Activated T-helper 2 cell treated with anti-CD3 and anti-CD28 coated beads, Interferon-gamma antibody, Interleukin-2, Interleukin-4, amounts not matched to agents 10 μg/mL and 5 μg/mL and 100 μg/mL, durations not matched to agents 14 hours and 24 hours and 36 hours (primary cell): Measurements from ENCODE around the gene FRY. TPM values are rescaled to one million over a fixed set of nuclear protein-coding genes. Genes with fewer than 3 reads are reported as not detected.

Experiments used
- DNase-seq: peaks from one replicate; pipeline ENCODE4 v3.0.0; 2021; ENCODE audit warnings: low spot score
- H3K27ac Mint-ChIP-seq: one replicate; pipeline ENCODE4 v1.8.0; 2021; ENCODE audit warnings: mixed read lengths
- H3K27me3 Mint-ChIP-seq: one replicate; pipeline ENCODE4 v1.8.0; 2021; ENCODE audit warnings: low read depth, mixed read lengths
- H3K36me3 Mint-ChIP-seq: one replicate; pipeline ENCODE4 v1.8.0; 2021; ENCODE audit warnings: low read depth, mixed read lengths
- H3K4me1 Mint-ChIP-seq: one replicate; pipeline ENCODE4 v1.8.0; 2021; ENCODE audit warnings: low read depth, mixed read lengths
- H3K4me3 Mint-ChIP-seq: one replicate; pipeline ENCODE4 v1.8.0; 2021; ENCODE audit warnings: low read depth, mild to moderate bottlenecking, moderate library complexity, mixed read lengths
- H3K9me3 Mint-ChIP-seq: one replicate; pipeline ENCODE4 v1.8.0; 2021; ENCODE audit warnings: mixed read lengths
- intact Hi-C: fragments of 100-400 bp; cut with micrococcal nuclease; formaldehyde crosslinking; loops from one replicate; pipeline ENCODE4 v1.15.1; 2023
- total RNA-seq: library from RNA; stranded (reverse); gene quantifications from 2 replicates; pipeline ENCODE4 v1.2.3, GENCODE V29; 2022

FRY gene
- total RNA-seq, 1 donor from 2014 or later: 3.7 TPM

DNA sequence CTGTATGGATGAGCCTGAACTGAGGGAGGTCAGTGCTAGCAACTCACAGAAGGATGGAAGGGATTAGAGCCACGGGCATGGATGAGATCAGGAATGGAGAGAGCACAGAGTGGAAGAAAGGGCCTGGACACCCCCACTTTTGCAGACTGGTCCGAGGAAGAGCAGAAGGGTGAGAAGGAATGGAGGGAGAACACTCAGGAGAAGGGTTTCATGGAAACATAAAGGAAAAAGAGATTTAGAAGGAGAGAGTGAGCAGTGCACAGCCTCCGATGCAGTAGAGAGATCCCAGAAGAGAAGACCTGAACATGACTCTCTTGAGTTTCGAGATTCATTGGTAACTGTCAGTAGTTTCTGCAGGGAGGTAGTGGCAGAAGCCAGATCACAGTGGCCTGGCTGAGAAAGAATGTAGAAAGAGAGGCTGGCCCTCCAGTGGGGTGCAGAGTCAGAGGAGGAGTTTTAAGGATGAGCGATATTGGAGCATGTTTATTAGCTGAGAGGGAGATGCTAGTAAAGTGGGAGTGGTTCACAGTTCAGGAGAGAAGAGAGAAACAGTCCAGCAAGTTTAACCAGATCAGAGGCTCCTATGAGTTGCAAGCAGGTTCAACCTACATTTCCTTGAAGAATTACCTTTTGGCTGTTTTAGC is 174.6 kb downstream of the FRY start:
- Mint-ChIP-seq H3K9me3 (no peaks in the 10 kb centered on the region), H3K27me3 (no peaks in the 10 kb centered on the region), H3K4me1 (no peaks in the 10 kb centered on the region), H3K27ac (no peak overlapping the region), H3K36me3 (no peaks in the 10 kb centered on the region), H3K4me3 (no peak overlapping the region)
- intact Hi-C loops: no loop called here
- DNase-seq: no peak

GRCh38 chr13:32208860-32209259 is 177.3 kb downstream of the FRY start:
- DNase-seq: no peak
- H3K4me1 Mint-ChIP-seq: no peaks in the 10 kb centered on the region
- no peaks in the 10 kb centered on the region for H3K9me3 Mint-ChIP-seq
- no peaks in the 10 kb centered on the region for H3K27me3 Mint-ChIP-seq
- peaks cover 4% of the 10 kb centered on the region for H3K36me3 Mint-ChIP-seq
- intact Hi-C loops: no loop called here
- no peak overlapping the region for H3K4me3 Mint-ChIP-seq
- no peak overlapping the region for H3K27ac Mint-ChIP-seq

GRCh38 chr13:32209652-32210051 is 178.1 kb downstream of the FRY start:
- H3K27me3 Mint-ChIP-seq: no peaks in the 10 kb centered on the region
- H3K9me3 Mint-ChIP-seq: no peaks in the 10 kb centered on the region
- peaks cover 8% of the 10 kb centered on the region for H3K36me3 Mint-ChIP-seq
- no peak overlapping the region for H3K27ac Mint-ChIP-seq
- H3K4me3 Mint-ChIP-seq: no peak overlapping the region
- no peaks in the 10 kb centered on the region for H3K4me1 Mint-ChIP-seq
- intact Hi-C loops: no loop called here
- DNase-seq: no peak

DNA sequence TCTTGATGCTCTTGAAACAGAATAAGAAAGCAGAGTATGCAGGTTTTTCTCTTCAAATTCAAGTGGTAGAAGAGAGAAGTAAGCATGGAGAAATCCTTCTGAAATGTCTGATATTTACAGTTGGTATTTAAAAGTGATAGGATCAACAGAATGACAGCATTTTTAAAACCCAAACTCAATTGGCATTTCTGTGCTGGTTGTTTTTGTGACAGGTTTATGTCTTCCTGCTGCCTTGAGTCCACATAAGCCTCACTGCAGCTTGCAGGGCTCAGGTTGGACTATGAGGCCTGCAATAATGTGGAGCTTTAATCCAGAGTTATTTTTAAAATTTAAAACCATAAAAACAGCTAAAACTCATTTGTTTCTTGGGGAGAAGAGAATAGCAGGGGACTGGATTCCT is 178.5 kb downstream of the FRY start:
- no peak overlapping the region for H3K4me3 Mint-ChIP-seq
- H3K9me3 Mint-ChIP-seq: no peaks in the 10 kb centered on the region
- H3K4me1 Mint-ChIP-seq: no peaks in the 10 kb centered on the region
- intact Hi-C loops: no loop called here
- no peak for DNase-seq
- no peak overlapping the region for H3K27ac Mint-ChIP-seq
- no peaks in the 10 kb centered on the region for H3K27me3 Mint-ChIP-seq
- H3K36me3 Mint-ChIP-seq: peaks cover 8% of the 10 kb centered on the region

DNA sequence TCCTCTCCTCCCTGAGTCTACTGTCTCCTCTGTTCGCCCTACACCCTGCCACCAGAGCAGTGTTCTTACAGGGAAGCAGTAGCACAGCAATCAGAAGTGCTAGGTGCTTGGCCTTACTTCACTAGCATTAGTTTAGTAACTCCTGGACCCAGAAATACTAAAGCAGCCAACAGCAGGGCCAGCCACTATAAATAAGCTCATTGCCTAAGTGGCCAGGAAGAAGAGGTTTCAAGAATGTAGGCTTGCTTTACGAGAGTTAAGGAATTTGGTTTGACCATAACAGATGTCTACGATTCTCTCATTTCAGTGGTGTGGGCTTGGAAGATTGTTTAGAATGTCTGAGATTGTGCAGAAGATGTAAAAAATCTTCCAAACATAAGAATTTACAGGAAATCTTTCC is 180.2 kb downstream of the FRY start:
- H3K27me3 Mint-ChIP-seq: no peaks in the 10 kb centered on the region
- no peak overlapping the region for H3K27ac Mint-ChIP-seq
- H3K4me3 Mint-ChIP-seq: no peak overlapping the region
- H3K9me3 Mint-ChIP-seq: no peaks in the 10 kb centered on the region
- peaks cover 8% of the 10 kb centered on the region for H3K36me3 Mint-ChIP-seq
- intact Hi-C loops: no loop called here
- no peak for DNase-seq
- no peaks in the 10 kb centered on the region for H3K4me1 Mint-ChIP-seq

DNA sequence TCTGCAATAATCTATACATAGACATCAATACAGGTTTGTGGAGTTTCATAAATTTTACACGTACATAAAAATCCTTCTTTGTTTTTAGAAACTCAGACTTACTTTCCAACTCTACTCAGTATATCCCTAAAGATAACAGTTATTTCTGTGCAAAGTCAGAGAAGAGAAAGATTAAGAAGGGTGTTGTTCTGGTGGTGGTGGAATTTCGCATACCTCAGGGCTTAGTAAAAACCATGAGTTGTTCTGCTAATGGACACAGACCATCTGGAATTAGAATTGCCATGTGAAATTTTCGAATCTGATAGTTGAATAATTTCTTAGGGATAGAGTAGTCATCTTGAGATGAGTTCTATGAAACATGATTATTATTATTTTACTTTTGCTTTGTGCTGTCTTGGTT is 180.8 kb downstream of the FRY start:
- Mint-ChIP-seq H3K4me3 (no peak overlapping the region), H3K36me3 (peaks cover 8% of the 10 kb centered on the region), H3K27me3 (no peaks in the 10 kb centered on the region), H3K9me3 (no peaks in the 10 kb centered on the region), H3K27ac (no peak overlapping the region), H3K4me1 (no peaks in the 10 kb centered on the region)
- intact Hi-C loops: no loop called here
- DNase-seq: no peak

GRCh38 chr13:32213626-32214025 is 182.1 kb downstream of the FRY start:
- Mint-ChIP-seq H3K36me3 (peaks cover 8% of the 10 kb centered on the region), H3K27ac (no peak overlapping the region), H3K4me3 (no peak overlapping the region), H3K27me3 (no peaks in the 10 kb centered on the region), H3K4me1 (no peaks in the 10 kb centered on the region), H3K9me3 (no peaks in the 10 kb centered on the region)
- intact Hi-C loops: no loop called here
- no peak for DNase-seq

GRCh38 chr13:32214071-32214470 is 182.5 kb downstream of the FRY start:
- Mint-ChIP-seq H3K4me1 (no peaks in the 10 kb centered on the region), H3K9me3 (no peaks in the 10 kb centered on the region), H3K27me3 (no peaks in the 10 kb centered on the region), H3K4me3 (no peak overlapping the region), H3K36me3 (peaks cover 8% of the 10 kb centered on the region), H3K27ac (no peak overlapping the region)
- no peak for DNase-seq
- intact Hi-C loops: no loop called here

DNA sequence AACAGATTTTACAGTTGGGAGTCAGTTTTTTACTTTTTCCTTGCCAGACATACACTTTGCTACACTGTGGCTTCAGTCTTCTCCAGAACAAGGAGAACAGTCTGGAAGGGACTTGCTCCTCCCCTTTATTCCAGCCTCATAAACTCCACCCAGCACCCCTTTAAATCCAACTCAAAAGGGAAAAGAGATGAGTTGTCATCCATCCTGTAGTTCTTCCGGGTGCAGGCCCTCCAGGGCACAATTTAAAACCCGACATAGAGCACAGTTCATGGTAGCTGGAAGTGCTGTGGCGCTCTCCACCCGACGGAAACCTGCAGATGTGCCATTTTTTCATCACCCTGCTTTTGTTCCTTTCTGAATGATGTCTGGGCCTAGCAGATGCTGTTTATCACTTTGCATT is 184.7 kb downstream of the FRY start:
- no peak overlapping the region for H3K4me3 Mint-ChIP-seq
- H3K27ac Mint-ChIP-seq: no peak overlapping the region
- no peak for DNase-seq
- H3K36me3 Mint-ChIP-seq: peaks cover 8% of the 10 kb centered on the region
- H3K4me1 Mint-ChIP-seq: no peaks in the 10 kb centered on the region
- intact Hi-C loops: no loop called here
- no peaks in the 10 kb centered on the region for H3K27me3 Mint-ChIP-seq
- no peaks in the 10 kb centered on the region for H3K9me3 Mint-ChIP-seq

DNA sequence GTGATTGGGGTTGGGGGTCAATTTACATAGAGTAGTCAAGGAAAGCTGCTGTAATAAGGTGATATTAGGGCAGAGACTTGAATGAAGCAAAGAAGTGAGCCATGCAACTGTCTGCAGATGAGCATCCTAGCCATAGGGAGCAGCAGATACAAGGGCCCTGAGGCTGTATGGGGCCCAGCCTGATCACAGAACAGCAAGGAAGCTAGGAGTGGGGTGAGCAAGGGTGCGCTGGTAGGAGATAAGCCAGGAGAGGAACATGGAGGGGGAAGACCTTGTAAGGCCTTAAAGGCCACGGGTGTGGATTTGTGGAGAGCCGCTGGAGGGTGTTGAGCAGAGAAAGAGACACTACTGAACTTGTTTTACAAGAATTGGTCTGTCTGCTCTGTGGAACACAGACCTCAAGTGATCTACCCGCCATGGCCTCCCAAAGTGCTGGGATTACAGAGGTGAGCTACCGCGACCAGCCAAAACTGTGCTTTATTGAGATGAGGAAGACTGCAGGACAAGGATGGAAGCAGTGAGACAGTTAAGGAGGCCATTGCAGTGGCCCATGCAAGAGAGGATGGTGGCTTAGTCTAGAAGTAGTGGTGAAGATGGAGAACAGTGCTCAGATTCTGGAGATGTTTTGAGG is 190.6 kb downstream of the FRY start:
- Mint-ChIP-seq H3K4me3 (no peak overlapping the region), H3K27me3 (no peaks in the 10 kb centered on the region), H3K36me3 (peaks cover 12% of the 10 kb centered on the region), H3K4me1 (no peaks in the 10 kb centered on the region), H3K9me3 (no peaks in the 10 kb centered on the region), H3K27ac (no peak overlapping the region)
- DNase-seq: no peak
- intact Hi-C loops: no loop called here

DNA sequence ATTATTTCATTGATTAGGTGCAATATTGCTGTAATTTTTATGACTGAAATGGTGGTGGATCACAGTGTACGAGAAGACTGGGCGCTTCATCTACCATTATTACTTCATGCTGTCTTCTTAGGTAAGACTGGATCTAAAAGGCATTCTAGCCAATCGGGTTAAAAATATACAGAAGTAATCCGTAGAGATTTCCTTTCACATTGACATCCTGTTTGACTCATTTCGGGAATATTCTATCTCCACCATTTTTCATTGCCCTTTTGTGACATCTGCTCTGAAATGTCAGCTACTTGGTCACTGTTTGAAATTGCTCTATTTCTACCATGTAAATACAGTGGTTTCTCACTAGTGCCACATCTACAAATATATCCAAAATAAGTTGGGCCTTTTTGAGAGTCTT is 193.3 kb downstream of the FRY start:
- H3K36me3 Mint-ChIP-seq: peaks cover 12% of the 10 kb centered on the region
- no peaks in the 10 kb centered on the region for H3K27me3 Mint-ChIP-seq

GRCh38 chr13:32225481-32225931 is 193.9 kb downstream of the FRY start:
- no peak overlapping the region for H3K27ac Mint-ChIP-seq
- no peak overlapping the region for H3K4me3 Mint-ChIP-seq
- H3K36me3 Mint-ChIP-seq: peaks cover 12% of the 10 kb centered on the region
- no peak for DNase-seq
- H3K9me3 Mint-ChIP-seq: no peaks in the 10 kb centered on the region
- H3K4me1 Mint-ChIP-seq: no peaks in the 10 kb centered on the region
- no peaks in the 10 kb centered on the region for H3K27me3 Mint-ChIP-seq
- intact Hi-C loops: no loop called here

More for the DNA sequence above, 193.3 kb downstream of the FRY start:
- intact Hi-C loops: no loop called here
- no peak for DNase-seq
- no peak overlapping the region for H3K27ac Mint-ChIP-seq
- no peaks in the 10 kb centered on the region for H3K9me3 Mint-ChIP-seq
- H3K4me3 Mint-ChIP-seq: no peak overlapping the region
- H3K4me1 Mint-ChIP-seq: no peaks in the 10 kb centered on the region

- H3K27me3 Mint-ChIP-seq: no peaks in the 10 kb centered on the region
- H3K36me3 Mint-ChIP-seq: peaks cover 15% of the 10 kb centered on the region
- DNase-seq: no peak
Measured at GRCh38 chr13:32228330-32229041, 196.9 kb downstream of the FRY start.

More at GRCh38 chr13:32228330-32229041, 196.9 kb downstream of the FRY start:
- no peak overlapping the region for H3K4me3 Mint-ChIP-seq
- H3K4me1 Mint-ChIP-seq: no peaks in the 10 kb centered on the region
- intact Hi-C loops: no loop called here
- H3K9me3 Mint-ChIP-seq: no peaks in the 10 kb centered on the region
- no peak overlapping the region for H3K27ac Mint-ChIP-seq
